MM.1S (cell line): Measurements from ENCODE around the gene MTX1.

Experiments
- EZH2phosphoT487 ChIP-seq: fragments of 300-600 bp; sonication (generic); IDR thresholded peaks from 2 replicates; pipeline ENCODE4 v1.6.1; 2018; ENCODE audit warnings: antibody characterized with exemption, low read length
- TF ChIP-seq, protein P1 (sequence below): fragments of 300-600 bp; sonication (generic); IDR thresholded peaks from 2 replicates; pipeline ENCODE4 v1.5.1; 2016; ENCODE audit warnings: antibody characterized with exemption, low read length, mixed read lengths

DNA sequence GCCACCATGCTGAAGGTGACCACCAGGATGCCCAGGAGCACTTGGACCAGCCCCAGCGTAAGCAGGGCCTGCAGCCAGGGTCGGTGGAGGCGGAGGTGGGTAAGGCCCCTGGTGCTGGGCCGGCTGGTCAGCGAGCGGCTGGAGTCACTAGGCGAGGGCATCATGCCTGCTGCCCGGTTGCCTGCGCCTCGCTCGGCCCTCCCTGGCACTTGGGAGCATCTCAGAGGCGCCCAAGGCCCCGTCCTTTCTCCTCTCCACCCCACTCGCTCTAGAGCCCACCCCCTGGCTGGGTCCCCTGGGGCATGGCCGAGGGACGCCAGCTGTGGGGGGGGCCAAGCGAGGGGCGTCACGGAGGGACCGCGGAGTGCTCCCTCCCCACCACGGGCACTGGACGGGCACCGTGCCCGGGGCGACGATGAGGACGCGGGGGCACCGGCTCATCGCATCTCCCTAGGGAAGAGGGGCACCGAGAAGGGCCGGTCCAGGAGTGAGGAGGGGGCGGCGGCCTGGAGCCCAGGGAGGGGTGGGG, 46.3 kb downstream of the MTX1 start:
- TF ChIP-seq EZH2phosphoT487 = no peak
- TF ChIP-seq, protein P1, sequence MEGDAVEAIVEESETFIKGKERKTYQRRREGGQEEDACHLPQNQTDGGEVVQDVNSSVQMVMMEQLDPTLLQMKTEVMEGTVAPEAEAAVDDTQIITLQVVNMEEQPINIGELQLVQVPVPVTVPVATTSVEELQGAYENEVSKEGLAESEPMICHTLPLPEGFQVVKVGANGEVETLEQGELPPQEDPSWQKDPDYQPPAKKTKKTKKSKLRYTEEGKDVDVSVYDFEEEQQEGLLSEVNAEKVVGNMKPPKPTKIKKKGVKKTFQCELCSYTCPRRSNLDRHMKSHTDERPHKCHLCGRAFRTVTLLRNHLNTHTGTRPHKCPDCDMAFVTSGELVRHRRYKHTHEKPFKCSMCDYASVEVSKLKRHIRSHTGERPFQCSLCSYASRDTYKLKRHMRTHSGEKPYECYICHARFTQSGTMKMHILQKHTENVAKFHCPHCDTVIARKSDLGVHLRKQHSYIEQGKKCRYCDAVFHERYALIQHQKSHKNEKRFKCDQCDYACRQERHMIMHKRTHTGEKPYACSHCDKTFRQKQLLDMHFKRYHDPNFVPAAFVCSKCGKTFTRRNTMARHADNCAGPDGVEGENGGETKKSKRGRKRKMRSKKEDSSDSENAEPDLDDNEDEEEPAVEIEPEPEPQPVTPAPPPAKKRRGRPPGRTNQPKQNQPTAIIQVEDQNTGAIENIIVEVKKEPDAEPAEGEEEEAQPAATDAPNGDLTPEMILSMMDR = no peak
